Stimulated activated CD8-positive, alpha-beta memory T cell treated with anti-CD3 and anti-CD28 coated beads, Interleukin-2, amount 100 ng/mL, for 48 hours (primary cell): ENCODE data around the gene CCT7.
A peak's percentile ranks its signal among the peaks of the same experiment; 100 is the strongest.
"Not testable (repeated sequence)": the region's sequence is repeated elsewhere in the genome, so short reads cannot be mapped to it uniquely, and the experiment has no call there.

Source experiments
- DNase-seq, 2 donors: peaks; one replicate each; pipeline ENCODE4 v3.0.0-alpha.2; 2020; ENCODE audit warnings: low read depth in 2 of 2

CCT7 gene

DNA sequence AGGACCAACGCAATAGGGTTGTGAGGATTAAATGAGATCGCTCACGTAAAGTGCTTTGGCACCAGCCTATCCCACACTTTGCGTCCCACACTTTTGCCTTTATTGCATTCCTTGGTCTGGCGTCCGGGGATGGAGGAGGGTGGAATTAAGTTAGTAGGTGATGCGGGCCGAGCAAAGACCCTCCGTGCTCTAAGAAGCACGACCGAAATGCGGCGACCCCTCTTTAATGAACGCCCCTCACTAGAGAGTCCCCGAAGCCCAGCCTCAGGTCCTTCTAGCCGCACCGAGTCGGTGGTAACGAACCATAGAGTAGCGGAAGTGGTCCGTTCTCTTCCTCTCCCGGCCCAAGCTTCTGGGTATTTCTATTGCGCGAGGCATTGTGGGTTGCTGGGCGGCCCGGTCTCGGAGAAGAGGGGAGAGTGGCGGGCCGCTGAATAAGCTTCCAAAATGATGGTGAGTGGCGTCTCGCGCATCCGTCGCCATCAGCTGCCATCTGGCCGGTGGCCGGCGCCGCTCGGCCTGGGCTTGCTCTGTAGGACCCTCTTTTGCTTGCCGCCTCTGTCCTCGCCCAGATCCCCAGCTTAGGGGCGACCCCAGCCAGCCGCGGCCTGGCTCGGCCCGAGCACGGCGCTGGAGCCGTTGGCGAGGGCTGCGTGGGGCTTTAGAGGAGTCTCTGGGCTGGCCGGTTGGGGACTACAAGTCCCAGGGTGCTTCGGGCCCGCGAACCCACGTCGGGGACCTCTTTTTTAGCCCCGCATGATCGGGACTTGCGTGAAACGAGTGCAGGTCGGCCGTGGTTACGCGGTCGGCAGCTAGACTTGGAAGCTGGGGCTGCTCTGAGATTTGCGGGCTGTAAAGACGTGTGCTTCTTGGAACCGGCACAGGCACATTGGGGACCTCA, at the start of gene CCT7:
TSS of gene CCT7 (plus strand) at position 377 of the 901 bp plus-strand sequence. CDS start at position 448, 71 bp downstream.
- DNase-seq: peak; percentile 70 to 75

DNA sequence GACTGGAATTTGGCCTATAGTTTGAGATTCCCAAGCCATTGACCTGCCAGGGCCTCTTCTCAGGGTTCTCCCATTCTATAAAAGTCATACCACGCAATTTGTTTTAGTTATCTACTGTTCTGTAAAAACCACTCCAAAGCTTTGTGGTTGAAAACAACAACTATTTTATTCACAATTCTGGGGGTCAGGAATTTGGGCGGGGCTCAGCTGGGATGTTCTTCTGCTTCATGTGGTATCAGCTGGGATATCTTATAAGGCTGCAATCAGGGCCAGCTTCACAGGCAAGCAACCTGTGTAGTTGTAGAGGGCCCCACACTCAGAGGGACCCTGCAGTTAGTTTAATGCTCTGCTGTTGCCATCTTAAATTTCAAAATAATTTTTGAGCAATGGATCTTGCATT, 48.1 kb upstream of the CCT7 start:
- no peak for DNase-seq

DNA sequence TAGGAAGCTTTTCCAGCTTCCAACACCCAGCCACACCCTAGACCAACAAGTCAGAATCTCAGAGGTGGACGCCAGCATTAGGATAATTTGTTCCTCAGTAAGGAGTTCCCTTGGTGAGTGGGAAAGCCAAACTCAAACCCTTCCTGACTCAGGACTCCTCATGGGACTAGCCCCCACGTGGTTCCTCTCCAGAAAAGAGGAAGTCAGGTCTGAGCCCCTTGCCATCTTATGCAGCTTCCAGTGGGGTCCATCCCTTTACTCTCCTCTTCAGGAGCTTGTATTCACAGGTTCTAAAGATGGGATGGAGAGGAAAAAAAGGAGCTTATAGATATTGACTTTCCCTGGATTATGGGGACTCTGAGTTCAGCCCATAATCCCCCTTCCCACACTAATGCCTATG, 46.6 kb upstream of the CCT7 start:
- no peak for DNase-seq

DNA sequence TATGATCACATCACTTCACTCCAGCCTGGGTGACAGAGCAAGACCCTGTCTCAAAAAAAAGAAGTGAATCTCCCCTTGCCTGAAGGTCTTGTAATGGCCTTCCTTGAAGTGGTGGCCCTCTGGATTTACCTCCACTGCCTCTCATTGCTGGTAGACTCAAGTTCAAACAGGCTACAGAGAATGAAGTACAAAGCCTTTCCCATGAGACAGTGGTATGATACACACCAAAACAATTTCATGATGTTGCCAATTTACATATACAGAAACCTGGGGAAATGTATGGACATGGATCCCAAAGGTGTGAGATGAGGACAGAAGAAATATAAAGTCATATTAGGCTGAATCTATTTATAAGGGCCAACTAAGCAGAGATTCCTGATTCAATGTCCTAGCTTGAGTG, 36.5 kb upstream of the CCT7 start:
- no peak for DNase-seq

DNA sequence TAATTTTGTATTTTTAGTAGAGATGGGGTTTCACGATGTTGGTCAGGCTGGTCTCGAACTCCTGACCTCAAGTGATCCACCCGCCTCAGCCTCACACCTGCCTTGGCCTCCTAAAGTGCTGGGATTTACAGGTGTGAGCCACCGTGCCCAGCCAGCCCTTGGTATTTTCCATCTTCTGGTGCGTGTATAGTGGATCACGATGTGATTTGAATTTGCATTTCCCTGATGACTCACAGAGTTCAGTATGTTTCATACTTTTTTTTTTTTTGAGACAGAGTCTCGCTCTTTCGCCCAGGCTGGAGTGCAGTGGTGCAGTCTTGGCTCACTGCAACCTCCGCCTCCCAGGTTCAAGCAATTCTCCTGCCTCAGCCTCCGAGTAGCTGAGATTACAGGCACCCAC, 33.8 kb upstream of the CCT7 start:
- not testable (repeated sequence) for DNase-seq

DNA sequence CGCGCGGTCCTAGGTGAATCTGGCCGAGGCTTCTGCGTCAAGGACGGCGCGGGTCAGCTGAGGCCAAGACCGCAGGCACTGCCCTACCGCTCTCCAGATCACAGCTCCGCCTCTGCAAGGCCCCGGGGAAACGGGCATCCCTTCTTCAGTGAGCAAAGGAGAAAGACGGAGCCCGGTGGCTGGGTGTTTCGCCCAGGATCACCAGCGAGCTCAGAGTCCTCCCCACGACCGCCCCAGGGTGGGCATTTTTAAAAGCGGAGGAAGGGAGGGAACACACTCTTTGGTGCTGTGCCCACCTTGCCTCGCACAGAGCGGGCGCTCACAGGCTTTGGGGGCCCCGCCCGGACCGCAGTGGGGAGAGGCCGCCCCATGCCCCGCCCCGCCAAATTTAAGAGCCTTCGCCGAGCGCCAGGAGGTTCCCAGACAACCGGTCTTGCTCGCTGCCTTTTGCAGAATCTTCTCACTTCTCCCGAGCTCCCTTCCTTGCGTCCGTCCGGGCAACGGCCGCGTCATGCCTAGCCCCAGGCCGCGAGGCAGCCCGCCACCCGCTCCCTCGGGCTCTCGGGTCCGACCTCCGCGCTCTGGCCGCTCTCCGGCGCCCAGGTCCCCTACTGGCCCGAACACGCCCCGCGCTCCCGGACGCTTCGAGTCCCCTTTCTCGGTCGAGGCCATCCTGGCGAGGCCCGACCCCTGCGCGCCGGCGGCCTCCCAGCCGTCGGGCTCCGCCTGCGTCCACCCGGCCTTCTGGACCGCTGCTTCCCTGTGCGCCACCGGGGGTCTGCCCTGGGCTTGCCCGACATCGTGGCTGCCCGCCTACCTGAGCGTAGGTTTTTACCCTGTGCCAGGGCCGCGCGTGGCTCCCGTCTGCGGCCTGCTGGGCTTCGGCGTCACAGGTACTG, 31.7 kb upstream of the CCT7 start, which contains the start of gene NOTO:
TSS of gene NOTO (plus strand) at position 419 of the 899 bp plus-strand sequence. CDS start at position 512, 93 bp downstream.
- DNase-seq: no peak

DNA sequence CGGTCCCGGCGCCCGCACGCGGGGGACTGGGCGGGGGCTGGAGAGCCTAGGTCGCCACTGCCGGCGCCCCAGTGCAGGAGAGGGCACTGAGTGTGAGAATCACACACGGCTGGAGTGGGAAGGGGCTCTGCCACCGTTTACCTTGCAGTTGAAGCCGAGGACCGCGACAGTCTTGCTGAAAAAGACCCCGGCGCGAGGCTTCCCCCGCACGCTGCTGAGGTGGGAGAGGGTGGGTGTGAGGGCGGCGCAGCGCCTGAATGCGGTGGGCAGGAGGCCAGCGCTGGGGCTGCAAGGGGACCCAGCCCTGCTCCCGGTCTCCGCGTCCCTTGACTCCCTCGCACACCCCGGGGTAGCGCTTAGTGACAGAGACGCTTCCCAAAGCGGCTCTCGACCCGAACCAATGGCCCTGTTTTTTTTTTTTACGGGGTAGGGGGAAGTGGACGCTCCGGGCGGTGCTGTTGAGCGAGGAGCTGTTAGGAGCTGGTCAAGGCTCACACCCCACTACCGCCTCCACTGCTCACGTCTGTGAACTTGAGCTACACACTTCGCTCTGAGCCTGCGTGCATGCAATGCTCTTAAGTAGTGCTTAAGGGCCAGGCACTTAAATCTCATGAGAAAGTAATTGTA, 30.9 kb upstream of the CCT7 start:
- DNase-seq: no peak

DNA sequence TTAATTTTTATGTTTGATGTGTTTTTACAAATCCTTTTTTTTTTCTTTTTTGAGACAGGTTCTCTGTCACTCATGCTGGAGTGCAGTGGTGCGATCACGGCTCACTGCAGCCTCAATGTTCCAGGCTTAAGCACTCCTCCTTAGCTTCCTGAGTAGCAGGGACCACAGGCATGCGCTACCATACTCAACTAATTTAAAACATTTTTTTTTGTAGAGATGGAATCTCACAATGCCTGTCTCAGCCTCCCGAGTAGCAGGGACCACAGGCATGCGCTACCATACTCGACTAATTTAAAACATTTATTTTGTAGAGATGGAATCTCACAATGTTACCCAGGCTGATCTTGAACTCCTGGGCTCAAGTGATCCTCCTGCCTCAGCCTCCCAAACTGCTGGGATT, 28.5 kb upstream of the CCT7 start:
- no peak for DNase-seq

DNA sequence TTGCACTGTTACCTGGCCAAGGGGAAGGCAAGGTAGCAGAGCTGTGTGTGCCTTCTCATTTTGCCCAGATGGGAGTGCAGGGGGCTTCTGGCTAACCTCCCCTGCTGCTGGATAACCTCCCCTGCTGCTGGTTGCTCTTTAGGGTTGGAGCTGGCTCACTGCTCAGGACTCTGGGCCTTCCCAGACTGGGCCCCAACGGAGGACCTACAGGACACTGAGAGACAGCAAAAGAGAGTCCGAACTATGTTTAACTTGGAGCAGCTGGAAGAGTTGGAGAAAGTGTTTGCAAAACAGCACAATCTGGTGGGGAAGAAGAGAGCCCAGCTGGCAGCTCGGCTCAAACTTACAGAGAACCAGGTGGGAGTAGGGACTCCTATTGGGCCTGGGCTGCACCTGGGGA, 25.9 kb upstream of the CCT7 start:
- DNase-seq: no peak

DNA sequence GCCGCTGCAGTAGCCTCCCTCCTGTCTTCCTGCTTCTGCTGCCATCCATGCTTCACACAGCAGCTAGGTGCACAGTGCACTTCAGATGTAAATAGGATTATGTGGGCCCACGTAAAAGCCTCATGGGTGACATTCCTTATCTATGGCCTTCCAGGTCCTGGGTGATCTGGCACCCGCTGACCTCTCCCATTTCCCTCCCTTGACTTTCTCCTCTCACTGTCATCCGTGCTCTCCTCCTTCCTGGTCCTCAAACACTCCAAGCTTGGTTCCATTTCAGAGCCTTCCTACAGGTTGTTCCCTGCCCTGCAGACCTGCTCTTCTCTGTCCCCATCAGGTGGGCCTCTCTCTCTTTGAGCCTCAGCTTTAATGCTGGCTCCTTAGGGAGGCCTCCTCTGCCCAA, 24.1 kb upstream of the CCT7 start:
- DNase-seq: no peak

DNA sequence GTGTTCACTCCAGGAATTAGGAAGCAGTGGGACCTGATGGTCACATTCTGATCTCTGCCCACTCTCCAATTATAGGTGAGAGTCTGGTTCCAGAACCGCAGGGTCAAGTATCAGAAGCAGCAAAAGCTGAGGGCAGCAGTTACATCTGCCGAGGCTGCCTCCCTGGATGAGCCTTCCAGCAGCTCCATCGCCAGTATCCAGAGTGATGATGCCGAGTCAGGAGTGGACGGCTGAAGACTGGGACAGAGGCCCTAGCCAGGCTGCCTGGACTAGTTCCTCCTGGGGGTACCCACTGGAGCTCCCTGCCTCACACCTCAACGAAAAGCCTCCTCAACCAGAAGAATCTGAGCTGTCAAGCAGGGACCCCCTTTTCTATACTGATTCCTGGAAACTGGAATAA, 23.4 kb upstream of the CCT7 start:
- DNase-seq: no peak

DNA sequence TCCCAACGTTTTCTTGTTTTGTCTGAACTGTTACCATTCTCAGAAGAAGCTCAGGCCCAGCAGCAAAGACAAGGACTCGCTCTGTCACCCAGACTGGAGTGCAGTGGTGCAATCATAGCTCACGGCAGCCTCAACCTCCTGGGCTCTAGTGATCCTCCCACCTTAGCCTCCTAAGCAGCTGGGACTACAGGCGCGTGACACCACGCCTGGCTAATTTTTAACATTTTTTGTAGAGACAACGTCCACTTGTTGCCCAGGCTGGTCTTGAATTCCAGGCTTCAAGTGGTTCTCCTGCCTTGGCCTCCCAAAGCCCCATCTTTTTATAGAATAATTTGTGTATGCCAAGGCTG, 22.0 kb upstream of the CCT7 start:
- DNase-seq: no peak

DNA sequence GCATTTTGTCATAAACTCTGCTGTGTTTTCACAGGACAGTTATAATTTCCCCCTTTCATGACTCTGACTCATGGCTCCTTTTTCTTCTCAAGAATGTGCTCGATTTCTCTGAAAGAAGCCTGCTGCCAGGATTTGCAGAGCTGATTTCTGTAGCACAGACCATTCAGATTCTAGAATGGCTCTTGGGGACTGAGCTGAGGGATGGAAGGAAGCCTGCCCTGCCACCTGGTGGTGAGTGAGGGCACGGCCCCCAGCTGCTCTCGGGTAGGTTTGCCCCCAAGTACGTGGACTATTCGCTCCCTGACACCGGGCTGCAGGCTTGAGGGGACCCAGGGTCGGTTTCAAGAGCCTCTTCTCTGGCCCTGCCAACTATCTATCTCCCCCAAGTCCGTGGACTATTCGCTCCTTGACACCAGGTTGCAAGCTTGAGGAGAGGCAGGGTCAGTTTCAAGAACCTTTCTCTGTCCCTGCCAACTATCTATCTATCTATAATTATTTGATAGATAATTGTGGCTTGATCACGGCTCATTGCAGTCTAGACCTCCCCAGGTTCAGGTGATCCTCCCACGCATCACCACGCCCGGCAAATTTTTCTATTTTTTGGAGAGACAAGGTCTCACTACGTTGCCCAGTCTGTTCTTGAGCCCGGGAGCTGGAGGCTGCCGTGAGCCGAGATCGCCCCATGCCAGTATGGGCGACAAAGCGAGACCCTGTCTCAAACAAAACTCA, 21.5 kb upstream of the CCT7 start:
- peak; percentile 56 to 71 for DNase-seq

DNA sequence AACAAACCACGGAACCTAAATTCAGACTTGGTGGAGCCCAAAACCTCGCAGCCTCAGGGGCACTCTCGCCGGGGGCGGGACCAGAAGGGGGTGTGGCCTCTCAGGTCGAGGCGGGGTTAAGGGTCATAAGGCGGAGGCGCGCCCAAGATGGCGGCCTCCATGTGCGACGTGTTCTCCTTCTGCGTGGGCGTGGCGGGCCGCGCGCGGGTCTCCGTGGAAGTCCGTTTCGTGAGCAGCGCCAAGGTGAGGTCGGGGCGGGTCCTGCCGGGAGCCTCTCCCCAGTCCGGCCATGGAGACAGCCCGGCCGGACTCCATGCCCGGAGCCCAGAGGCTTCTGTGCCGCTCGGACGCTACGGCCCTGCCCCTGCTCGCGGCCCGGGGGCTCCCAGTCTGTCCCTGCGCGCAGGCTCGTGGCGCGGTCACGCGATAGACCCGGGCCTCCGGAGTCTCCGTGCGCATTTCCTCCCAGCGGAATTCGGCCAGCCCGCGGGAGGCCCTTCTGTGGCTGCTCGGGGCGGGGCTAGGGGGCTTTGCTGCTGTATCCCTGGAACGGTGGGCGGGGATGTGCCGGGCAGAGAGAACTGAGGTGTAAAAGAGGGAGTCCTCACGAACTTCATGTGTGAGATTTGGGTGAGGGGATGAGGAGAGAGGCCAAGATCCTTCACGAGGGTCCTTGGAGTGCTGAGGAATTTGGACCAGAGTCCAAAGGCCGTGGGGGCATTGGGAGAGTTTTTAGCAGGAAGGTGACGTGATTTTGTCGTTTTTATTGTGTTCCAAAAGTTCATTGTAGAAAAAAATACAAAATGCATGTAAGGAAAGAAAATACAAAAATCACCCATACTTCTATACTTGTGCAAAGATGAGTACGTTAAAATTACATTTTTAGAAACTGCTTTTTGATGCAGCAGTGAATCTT, 19.7 kb upstream of the CCT7 start, which contains the start of gene SMYD5:
TSS of gene SMYD5 (plus strand) at position 126 of the 916 bp plus-strand sequence. CDS start at position 148, 22 bp downstream.
- DNase-seq: peak; percentile 82 to 90

DNA sequence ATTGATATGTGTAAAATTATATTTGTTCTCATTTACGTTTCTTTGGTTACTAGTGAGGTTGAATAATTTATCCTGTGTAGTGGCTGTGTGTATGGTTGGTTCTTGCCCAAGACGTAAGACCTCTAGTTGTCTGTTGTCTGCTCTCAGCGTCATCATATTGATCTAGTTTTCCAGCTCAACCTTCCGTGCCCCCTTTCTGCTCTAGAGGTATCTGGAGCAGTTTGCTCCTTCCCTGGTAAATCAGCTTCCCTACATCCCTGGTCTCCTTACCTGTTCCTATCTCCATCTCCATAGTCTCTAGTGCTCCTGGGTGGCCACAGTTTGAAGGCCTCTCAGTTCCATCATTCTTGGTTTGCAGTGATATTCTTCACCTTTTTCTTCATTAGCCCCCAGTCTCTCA, 18.9 kb upstream of the CCT7 start:
- DNase-seq: no peak

DNA sequence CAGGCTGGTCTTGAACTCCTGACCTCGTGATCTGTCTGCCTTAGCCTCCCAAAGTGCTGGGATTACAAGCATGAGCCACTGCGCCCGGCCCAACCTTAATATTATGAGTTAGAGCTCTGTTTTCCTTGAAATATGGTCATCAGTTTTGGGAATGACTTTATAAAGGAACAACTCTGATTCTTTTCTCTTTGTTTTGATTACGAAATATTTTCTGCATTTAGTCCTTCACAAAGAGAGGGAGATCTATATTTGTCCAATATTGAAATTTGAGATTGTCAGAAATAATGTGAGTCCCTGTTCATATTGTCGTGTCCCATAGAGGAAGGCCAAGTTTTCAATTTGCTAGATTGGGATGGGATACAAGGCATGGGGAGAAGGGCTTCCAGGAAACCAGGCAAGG, 16.9 kb upstream of the CCT7 start:
- DNase-seq: no peak

DNA sequence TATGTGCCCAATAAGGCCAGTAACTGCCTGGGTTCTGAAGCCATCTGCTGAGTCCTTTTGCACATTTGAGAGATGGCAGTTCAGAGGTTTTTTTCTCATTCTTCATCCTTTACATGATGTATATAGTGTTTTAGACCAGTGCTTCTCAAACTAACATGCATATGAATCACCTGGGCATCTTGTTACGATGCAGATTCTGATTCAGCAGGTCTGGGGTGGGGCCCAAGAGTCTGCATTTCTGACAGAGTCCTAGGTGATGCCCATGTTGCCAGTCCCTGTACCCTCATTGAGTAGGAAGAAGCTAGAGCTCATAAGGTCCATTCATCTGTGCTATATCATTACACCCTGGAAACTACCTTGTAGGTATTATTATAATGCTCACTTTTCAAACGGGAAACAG, 16.3 kb upstream of the CCT7 start:
- DNase-seq: no peak

DNA sequence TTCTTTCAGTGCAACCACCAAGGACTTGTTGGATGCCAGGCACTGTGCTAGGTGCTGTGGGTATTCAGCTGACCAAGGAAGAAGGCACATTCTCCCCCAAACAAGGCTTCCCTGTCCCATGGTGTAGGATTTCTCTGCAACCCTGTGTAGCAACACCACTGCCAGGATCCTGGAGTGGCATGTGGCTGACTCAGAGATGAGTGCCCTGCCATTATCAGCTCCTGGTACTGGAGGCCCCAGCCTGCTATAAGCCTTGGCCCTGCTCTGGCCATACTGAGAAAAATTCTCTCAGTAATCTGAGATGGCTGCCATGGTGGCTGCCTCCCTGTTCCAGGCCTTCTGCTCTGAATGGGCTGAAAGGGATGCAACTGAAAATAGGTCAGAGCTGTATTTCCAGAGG, 15.8 kb upstream of the CCT7 start:
- DNase-seq: no peak

DNA sequence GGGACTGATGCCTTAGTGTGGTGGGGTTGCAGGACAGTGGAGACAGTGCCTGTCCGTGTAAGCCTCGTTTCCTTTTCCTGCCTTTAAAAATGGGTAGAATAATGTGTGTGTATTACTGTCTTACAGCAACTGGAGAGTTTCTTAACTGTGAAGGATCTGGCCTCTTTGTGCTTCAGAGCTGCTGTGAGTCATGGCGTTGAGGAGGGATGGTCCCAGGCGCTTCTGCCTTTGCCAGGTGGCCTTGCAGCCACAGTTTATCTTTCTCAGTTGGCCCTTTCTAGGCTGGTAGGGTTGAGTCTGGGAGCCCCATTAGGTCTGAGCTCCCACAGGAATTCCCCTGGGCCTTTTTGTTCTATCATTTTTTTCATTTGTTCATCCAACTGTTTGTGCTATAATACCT, 10.3 kb upstream of the CCT7 start:
- DNase-seq: no peak
